OCI-LY7 (cell line): Measurements from ENCODE around the gene BEND3. TPM values are rescaled to one million over a fixed set of nuclear protein-coding genes. Genes with fewer than 3 reads are reported as not detected.

ENCODE experiments used
- BruUV-seq: library from RNA; stranded (reverse); fragments of 400-500 nt; replicated peaks from 2 replicates; lab custom pipeline; 2021; lab: Mats Ljungman, UMichigan
- CTCF ChIA-PET: fragments of 300-600 bp; sonication (Branson Sonifier 250); formaldehyde crosslinking; loops from one replicate; lab custom pipeline; 2022; ENCODE audit warnings: antibody characterized with exemption; ENCODE audit not compliant: unreplicated experiment; lab: Charles Lee
- POLR2A ChIA-PET: fragments of 300-600 bp; sonication (Branson Sonifier 250); formaldehyde crosslinking; loops from one replicate; lab custom pipeline; 2022; ENCODE audit warnings: antibody characterized with exemption; lab: Charles Lee
- DNase-seq: peaks from one replicate; pipeline ENCODE4 v3.0.0-alpha.2; 2015; ENCODE audit warnings: low spot score
- H2AFZ ChIP-seq: fragments of 200-600 bp; sonication (generic), shearing (Covaris generic); 2 replicates; pipeline ENCODE4 v1.6.1; 2014; ENCODE audit warnings: mild to moderate bottlenecking, antibody characterized with exemption, low read length, moderate library complexity
- H3K27ac ChIP-seq: fragments of 200-600 bp; sonication (generic); 2 replicates; pipeline ENCODE4 v1.5.1; 2014; ENCODE audit warnings: mixed run types, low read depth, mild to moderate bottlenecking, moderate library complexity, low read length, inconsistent platforms; ENCODE audit not compliant: poor library complexity, severe bottlenecking
- H3K36me3 ChIP-seq: fragments of 200-600 bp; sonication (generic); 2 replicates; pipeline ENCODE4 v1.6.1; 2014; ENCODE audit warnings: mild to moderate bottlenecking, antibody characterized with exemption, low read length, moderate library complexity, mixed read lengths; ENCODE audit not compliant: insufficient read depth
- H3K4me1 ChIP-seq: fragments of 200-600 bp; sonication (generic); 2 replicates; pipeline ENCODE4 v1.5.1; 2014; ENCODE audit warnings: mild to moderate bottlenecking, low read length; ENCODE audit not compliant: insufficient read depth, poor library complexity, severe bottlenecking
- H3K4me2 ChIP-seq: fragments of 200-600 bp; sonication (generic); 2 replicates; pipeline ENCODE4 v1.6.1; 2014; ENCODE audit warnings: mild to moderate bottlenecking, low read length
- H3K4me3 ChIP-seq: fragments of 200-600 bp; sonication (generic); 2 replicates; pipeline ENCODE4 v1.5.1; 2014; ENCODE audit warnings: mild to moderate bottlenecking, low read depth, low read length; ENCODE audit not compliant: poor library complexity, severe bottlenecking
- H3K79me2 ChIP-seq: fragments of 200-600 bp; sonication (generic); 2 replicates; pipeline ENCODE4 v1.6.1; 2016; ENCODE audit warnings: low read depth, mild to moderate bottlenecking, low read length, moderate library complexity, mixed read lengths; ENCODE audit not compliant: insufficient read depth
- H3K9me2 ChIP-seq: fragments of 200-600 bp; sonication (generic); 2 replicates; pipeline ENCODE4 v1.6.1; 2016; ENCODE audit warnings: mild to moderate bottlenecking, low read length, mixed read lengths; ENCODE audit not compliant: insufficient read depth
- H3K9me3 ChIP-seq: fragments of 200-600 bp; sonication (generic); 2 replicates; pipeline ENCODE4 v1.6.1; 2014; ENCODE audit warnings: mild to moderate bottlenecking, mixed run types, low read length, mixed read lengths
- H4K20me1 ChIP-seq: fragments of 200-600 bp; sonication (generic); 2 replicates; pipeline ENCODE4 v1.6.1; 2014; ENCODE audit warnings: mild to moderate bottlenecking, antibody characterized with exemption, low read length, moderate library complexity, mixed read lengths; ENCODE audit not compliant: insufficient read depth
- EZH2phosphoT487 ChIP-seq: fragments of 200-600 bp; sonication (generic); IDR thresholded peaks from 2 replicates; pipeline ENCODE4 v1.6.1; 2018; ENCODE audit warnings: low read depth, borderline replicate concordance, mild to moderate bottlenecking, mixed run types, antibody characterized with exemption, low read length, moderate library complexity, mixed read lengths
- intact Hi-C: fragments of 100-400 bp; cut with micrococcal nuclease; formaldehyde crosslinking; loops from one replicate; pipeline ENCODE4 v1.10.0; 2022; ENCODE audit not compliant: unreplicated experiment
- total RNA-seq, 2 experiments: library from RNA; depleted of rRNA in 1 of 2; stranded (reverse); fragments of >200 nt in 1 of 2; shearing (Covaris generic) in 1 of 2; gene quantifications; 2 replicates each; pipeline ENCODE4 v1.2.3, GENCODE V29; 2014 to 2022
- TF ChIP-seq, protein P1 (sequence below): fragments of 200-600 bp; sonication (generic); conservative IDR thresholded peaks from 2 replicates; pipeline ENCODE4 v1.5.1; 2014; ENCODE audit warnings: mild to moderate bottlenecking, antibody characterized with exemption, low read length, moderate library complexity, mixed read lengths

Gene BEND3
- total RNA-seq, 2 experiments from 2014 or later: 11.7 to 14.3 TPM

DNA sequence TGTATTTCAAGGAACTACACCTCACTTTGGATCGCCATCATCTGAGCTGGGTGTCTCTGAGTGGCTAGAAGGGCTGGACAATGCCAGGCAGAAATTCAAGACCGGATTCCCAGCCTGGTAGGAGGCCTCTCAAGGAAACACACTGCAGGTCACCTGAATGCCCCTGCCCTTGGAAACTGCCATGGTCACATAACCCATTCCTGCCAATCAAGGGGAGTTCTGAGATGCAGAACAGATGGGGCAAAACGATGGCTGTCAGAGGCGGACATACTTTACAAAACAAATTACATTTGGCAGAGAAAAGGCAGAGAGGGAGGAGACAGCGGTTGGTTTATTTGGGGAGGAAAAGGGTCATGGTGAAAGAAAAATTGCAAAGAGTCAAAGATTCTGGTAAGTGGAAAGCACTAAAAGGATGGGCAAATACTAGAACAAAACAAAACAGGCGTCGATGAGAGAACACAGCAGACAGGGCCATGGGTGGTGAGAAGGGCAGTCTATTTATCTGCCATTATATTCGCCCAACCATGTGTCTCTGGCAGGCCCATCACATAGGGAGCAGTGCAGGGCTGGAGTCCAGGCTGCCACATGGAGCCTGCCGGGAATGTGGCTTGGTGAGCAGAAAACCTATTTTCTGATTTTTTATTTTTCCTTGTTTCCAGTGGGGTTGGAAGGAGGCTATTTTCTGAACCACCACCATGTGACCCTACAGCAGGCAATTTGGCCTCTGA, 13.5 kb downstream of the BEND3 start:
- Histone ChIP-seq H4K20me1 (no peaks in the 10 kb centered on the region), H3K79me2 (peaks cover 19% of the 10 kb centered on the region; the same call in 1 of the 2 replicates), H3K36me3 (peaks cover 14% of the 10 kb centered on the region), H3K9me3 (no peaks in the 10 kb centered on the region), H3K9me2 (no peaks in the 10 kb centered on the region), H3K4me2 (peak overlapping the region; percentile 94), H3K4me3 (peak overlapping the region; percentile 46), H2AFZ (peak overlapping the region; percentile 48), H3K4me1 (peaks cover 63% of the 10 kb centered on the region), H3K27ac (peak overlapping the region; percentile 95)
- no TSS peak for BruUV-seq
- ChIA-PET POLR2A (interaction anchor here (0.5 to 2.4 kb wide), 5 partner anchors 12 to 28 kb away, joined by 3 to 20 read pairs (median 7); no protein-coding TSS in a partner anchor), CTCF (interaction anchor here (1.6 kb wide), 1 partner anchor 12 kb away, joined by 10 read pairs; no protein-coding TSS in a partner anchor)
- intact Hi-C loops: no loop called here
- TF ChIP-seq EZH2phosphoT487: no peak
- TF ChIP-seq, protein P1, sequence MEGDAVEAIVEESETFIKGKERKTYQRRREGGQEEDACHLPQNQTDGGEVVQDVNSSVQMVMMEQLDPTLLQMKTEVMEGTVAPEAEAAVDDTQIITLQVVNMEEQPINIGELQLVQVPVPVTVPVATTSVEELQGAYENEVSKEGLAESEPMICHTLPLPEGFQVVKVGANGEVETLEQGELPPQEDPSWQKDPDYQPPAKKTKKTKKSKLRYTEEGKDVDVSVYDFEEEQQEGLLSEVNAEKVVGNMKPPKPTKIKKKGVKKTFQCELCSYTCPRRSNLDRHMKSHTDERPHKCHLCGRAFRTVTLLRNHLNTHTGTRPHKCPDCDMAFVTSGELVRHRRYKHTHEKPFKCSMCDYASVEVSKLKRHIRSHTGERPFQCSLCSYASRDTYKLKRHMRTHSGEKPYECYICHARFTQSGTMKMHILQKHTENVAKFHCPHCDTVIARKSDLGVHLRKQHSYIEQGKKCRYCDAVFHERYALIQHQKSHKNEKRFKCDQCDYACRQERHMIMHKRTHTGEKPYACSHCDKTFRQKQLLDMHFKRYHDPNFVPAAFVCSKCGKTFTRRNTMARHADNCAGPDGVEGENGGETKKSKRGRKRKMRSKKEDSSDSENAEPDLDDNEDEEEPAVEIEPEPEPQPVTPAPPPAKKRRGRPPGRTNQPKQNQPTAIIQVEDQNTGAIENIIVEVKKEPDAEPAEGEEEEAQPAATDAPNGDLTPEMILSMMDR: no peak
- peak; percentile 42 for DNase-seq

DNA sequence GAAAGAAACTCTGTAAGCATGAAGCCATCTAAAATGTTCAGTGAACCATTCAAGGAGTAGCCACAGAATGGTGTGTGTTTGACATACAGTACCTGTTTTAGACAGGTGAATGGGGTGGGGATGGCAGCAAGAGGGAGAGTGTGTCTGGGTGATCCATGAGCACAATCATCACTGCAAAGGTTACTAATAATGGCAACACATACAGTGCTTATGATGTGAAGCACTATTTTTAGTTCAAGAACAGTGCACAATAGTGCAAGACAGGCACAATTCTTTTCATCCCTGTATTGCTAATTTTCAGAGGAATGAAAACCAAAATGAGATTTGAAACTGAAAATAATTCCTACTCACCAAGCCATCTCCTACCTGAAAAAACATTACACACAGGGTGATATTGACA, 14.1 kb downstream of the BEND3 start:
- Histone ChIP-seq H3K4me1 (peaks cover 57% of the 10 kb centered on the region), H3K9me2 (no peaks in the 10 kb centered on the region), H3K4me3 (peak overlapping the region; percentile 46), H4K20me1 (no peaks in the 10 kb centered on the region), H3K27ac (peak overlapping the region; percentile 95), H2AFZ (peak overlapping the region; percentile 48; the same call in 1 of the 2 replicates), H3K4me2 (peak overlapping the region; percentile 94), H3K36me3 (peaks cover 20% of the 10 kb centered on the region), H3K79me2 (peaks cover 19% of the 10 kb centered on the region; the same call in 1 of the 2 replicates), H3K9me3 (no peaks in the 10 kb centered on the region)
- intact Hi-C loops: no loop called here
- ChIA-PET POLR2A (interaction anchor here (0.9 to 2.4 kb wide), 2 partner anchors 16 to 68 kb away, joined by 3 to 7 read pairs; no protein-coding TSS in a partner anchor), CTCF (no interaction called here)
- TF ChIP-seq, protein P1: no peak
- TF ChIP-seq EZH2phosphoT487: no peak
- no peak for DNase-seq
- BruUV-seq: no TSS peak
